Activated CD8-positive, alpha-beta memory T cell treated with anti-CD3 and anti-CD28 coated beads for 36 hours (primary cell): ENCODE data around the gene TRIM39. TPM values are rescaled to one million over a fixed set of nuclear protein-coding genes. Genes with fewer than 3 reads are reported as not detected.

Experiments
- CTCF ChIA-PET: fragments of 350-600 bp; sonication (Branson Sonifier 250); formaldehyde crosslinking; loops from one replicate; lab custom pipeline; 2021; ENCODE audit warnings: antibody characterized with exemption; lab: Charles Lee
- POLR2A ChIA-PET: fragments of 350-600 bp; sonication (Branson Sonifier 250); formaldehyde crosslinking; loops from one replicate; lab custom pipeline; 2021; ENCODE audit warnings: antibody characterized with exemption; lab: Charles Lee
- total RNA-seq, 2 experiments: library from RNA; stranded (reverse); gene quantifications; one replicate each; pipeline ENCODE4 v1.2.3, GENCODE V29; 2021

The TRIM39 gene
- total RNA-seq, 2 experiments from 2014 or later, result 18.6 to 20.6 TPM

DNA sequence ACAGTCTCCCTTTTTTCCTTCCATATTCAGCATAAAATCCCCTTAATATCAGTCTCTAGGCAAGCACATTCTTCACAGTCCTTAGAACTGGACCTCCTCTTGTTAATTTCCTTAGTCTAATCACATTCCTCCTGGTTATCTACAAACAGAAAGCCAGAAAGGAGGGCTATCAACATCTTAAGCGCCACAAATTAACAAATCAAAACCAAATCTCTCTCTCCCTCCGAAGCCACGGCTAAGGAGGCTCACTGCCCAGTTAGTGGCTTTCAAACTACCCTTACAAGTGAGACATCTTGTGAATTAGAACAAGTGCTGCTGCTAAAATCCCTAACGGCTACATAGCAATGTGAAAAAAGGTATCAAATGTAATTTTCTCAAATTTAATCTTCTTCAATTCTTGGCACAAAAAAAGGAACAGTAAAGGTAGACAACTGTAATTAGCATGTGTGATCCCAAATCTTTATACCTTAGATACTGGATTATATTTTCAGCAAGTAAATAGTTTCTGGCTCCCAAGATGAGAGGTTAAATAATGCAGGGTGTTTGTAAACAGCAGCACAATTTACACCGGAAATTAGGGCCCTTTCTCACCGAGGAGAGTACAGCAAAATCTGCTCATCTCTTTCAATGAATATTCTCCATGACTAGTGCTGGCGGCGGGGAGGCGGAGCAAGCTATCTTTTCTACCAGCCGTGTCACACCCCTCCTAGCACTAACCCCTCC, 1.4 kb upstream of the TRIM39 start:
- CTCF ChIA-PET, result interaction anchor here (1.1 to 1.3 kb wide), 2 partner anchors 20 to 222 kb away, joined by 3 read pairs; partner anchors contain the start of gene RPP21
- POLR2A ChIA-PET, result interaction anchor here (2.0 to 2.3 kb wide), 2 partner anchors 98 to 112 kb away, joined by 8 to 10 read pairs; partner anchors contain the start of gene TRIM26

DNA sequence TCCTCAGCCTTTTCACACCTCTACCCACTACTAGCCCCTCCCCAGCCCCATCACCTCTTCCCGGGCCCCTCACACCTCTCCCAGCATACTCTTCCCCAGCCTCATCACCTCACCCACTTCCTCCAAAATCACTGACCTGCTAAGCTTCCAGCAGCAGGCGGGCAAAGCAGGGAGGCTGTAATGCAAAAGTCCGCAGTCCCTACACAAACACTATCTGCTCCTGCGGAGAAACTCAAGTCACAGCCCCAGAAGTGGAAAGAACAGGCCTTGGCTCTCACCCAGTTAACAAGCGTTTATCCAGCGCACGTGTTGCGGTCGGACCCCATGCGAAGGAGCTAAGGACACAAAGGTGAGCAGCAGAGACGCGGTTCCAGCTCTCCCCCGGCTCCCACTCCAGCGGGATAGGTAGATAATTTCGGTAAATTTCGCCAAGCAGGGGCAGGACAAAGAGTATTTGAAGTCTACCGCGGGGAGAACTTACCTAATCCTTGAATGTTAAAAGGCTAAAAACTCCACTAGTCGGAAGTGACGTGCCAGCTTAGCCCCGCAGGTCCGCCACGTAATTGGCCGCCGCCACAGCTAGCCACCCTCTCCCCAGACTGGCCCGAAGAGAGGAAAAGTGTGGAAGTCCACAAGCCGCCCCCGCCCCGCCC, 728 bp upstream of the TRIM39 start:
- ChIA-PET CTCF (interaction anchor here (1.1 to 1.3 kb wide), 2 partner anchors 19 to 223 kb away, joined by 3 read pairs; partner anchors contain the start of gene RPP21), POLR2A (interaction anchor here (0.6 to 2.3 kb wide), 5 partner anchors 10 to 113 kb away, joined by 3 to 10 read pairs (median 4); partner anchors contain the start of genes RPP21 and TRIM26)

DNA sequence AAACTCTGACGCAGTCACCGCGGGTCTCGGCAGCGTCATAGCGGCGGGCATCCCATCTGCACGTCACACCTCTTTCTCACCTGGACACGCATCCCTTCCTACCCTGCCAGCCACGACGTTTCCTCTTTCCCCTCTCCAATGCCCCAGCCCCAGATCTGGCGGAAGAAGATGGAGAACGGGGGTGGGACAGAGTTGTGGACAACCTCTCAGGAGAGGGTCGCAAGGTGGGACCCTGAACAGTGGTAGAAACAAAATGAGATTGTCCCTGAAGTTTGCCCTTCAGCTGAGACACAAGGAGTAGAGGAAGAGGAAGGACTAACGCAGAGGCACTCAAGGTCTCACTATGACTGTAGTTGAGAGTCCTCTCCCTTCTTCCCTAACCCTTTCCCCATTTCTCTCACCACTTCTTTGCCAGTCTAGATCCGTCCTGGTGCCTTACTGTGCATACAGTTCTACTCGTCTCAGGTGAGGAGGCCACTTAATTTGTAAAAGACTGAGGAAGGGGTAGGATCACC, 562 bp downstream of the TRIM39 start:
- ChIA-PET POLR2A (interaction anchor here (0.5 to 2.3 kb wide), 3 partner anchors 100 to 298 kb away, joined by 4 to 10 read pairs (median 8); partner anchors contain the start of gene TRIM26), CTCF (interaction anchor here (1.0 kb wide), 1 partner anchor 12 kb away, joined by 3 read pairs; no protein-coding TSS in a partner anchor)

DNA sequence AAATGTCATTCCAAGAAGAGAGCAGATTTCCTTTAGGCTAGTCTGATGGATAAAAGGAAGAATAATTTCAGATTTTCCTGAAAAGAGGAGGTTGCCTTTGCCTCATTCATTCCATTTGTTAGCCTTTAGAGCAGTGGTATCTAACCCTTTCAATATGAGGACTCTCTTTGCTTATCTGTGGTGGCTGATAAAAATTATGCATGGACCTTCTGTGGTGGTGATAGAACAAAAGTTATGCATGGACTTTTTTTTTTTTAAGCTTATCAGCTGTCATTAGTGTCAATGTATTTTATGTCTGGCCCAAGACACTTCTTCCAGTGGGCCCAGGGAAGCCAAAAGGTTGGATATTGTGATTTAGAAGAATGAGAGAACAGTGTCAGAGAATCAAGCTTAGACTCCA, 1.7 kb downstream of the TRIM39 start:
- ChIA-PET CTCF (interaction anchor here (1.0 kb wide), 1 partner anchor 109 kb away, joined by 3 read pairs; no protein-coding TSS in a partner anchor), POLR2A (interaction anchor here (1.1 kb wide), 1 partner anchor 115 kb away, joined by 3 read pairs; the partner anchor contains the start of gene TRIM26)

DNA sequence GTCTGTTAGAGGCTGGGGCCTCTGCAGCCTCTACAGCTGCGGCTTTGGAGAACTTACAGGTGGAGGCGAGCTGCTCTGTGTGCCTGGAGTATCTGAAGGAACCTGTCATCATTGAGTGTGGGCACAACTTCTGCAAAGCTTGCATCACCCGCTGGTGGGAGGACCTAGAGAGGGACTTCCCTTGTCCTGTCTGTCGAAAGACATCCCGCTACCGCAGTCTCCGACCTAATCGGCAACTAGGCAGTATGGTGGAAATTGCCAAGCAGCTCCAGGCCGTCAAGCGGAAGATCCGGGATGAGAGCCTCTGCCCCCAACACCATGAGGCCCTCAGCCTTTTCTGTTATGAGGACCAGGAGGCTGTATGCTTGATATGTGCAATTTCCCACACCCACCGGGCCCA, 2.6 kb downstream of the TRIM39 start:
- CTCF ChIA-PET, result no interaction called here
- POLR2A ChIA-PET, result interaction anchor here (1.1 kb wide), 1 partner anchor 116 kb away, joined by 3 read pairs; the partner anchor contains the start of gene TRIM26

DNA sequence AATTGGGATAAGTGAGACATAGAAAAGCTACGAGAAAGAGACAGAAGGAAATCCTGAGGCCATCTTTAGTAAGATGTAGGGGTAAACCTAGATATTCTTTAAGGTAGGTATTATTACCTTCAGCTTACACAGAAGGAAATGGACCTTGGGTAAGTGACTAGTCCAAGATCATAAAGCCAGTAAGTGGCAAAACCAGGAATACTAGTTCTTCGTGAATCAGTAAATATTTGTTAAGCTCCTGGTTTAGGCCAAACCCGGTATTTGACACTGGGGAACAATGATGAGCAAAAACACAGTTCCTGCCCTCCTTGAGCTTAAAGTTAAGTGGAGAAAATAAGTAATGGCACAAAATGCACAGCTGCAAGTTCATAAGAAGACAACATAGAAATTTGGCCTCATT, 5.3 kb downstream of the TRIM39 start:
- CTCF ChIA-PET, result no interaction called here
- POLR2A ChIA-PET, result no interaction called here

DNA sequence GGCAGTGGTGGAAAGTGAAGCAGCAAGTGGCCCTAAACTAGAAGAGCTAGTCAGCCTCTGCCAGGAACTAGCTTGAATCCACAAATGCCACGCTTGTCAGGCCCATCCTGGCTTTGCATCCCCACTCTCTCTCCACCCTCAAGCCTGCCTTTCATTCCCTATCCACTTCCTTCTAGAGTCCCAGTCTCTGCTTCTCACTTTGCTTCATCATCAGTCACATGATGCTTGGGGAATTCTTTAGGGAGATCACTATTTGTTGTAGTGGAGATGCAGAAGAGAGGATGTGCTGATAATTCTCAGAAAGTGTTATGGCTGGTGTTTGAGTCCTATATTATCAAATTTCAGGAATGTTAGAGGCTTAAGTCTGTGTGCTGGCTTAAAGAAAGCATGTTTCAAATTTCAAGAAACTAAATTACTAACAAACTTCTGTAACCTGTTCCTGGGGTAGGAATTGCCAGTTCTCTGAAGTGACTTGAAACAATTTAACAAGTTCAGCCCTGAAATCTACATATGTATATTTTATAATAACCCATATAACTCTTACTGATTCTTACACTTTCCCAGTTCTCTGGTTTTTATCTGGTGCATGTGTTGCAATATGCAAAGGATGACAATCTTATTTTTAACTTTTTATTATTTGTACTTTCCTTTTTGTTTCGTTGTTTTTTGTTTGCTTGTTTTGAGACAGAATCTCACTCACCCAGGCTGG, 7.5 kb downstream of the TRIM39 start:
- ChIA-PET POLR2A (no interaction called here), CTCF (no interaction called here)

DNA sequence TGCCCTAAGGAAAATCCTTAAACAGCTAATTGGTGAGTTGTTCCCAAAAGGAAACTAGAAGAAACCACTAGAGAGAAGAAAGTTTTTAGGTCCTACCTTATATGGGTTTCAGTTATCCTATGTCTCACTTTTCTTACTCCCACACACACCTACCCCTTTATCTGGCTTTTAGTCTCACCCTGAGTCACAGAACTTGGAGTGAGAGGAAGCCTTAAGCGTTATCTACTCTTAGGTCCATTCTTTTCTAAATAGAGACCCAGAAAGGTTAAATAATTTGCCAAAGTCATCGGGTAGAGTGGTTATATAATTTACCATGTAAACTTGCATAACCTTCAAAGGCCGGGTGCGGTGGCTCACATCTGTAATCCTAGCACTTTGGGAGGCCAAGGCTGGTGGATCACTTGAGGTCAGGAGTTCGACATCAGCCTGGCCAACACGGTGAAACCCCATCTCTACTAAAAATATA, 13.9 kb downstream of the TRIM39 start:
- POLR2A ChIA-PET, result no interaction called here
- CTCF ChIA-PET, result no interaction called here

DNA sequence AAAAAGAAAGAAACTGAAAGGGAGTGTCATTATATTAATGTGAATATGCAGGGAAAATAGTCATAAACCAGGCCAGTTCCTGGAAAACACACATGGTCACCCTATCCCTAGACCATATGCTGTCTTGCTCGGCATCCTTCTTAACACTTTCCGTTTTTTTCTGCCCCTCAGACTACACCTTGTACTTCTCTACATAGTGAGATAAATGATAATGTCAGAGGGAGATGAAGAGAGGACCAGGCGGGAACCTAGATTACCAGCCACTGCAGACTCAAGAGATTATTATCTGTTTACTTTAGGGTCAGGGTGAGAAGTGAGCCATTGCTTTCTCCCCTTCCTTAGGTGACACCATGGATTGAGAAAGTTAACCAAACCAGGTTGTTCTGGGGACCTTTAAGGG, 14.5 kb downstream of the TRIM39 start:
- POLR2A ChIA-PET, result no interaction called here
- CTCF ChIA-PET, result interaction anchor here (1.6 kb wide), 1 partner anchor 113 kb away, joined by 3 read pairs; no protein-coding TSS in a partner anchor

DNA sequence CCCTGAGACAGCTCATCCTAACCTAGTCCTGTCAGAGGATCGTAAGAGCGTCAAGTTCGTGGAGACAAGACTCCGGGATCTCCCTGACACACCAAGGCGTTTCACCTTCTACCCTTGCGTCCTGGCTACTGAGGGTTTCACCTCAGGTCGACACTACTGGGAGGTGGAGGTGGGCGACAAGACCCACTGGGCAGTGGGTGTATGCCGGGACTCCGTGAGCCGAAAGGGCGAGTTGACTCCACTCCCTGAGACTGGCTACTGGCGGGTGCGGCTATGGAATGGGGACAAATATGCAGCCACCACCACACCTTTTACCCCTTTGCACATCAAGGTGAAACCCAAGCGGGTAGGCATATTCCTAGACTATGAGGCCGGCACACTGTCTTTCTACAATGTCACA, 15.0 kb downstream of the TRIM39 start:
- POLR2A ChIA-PET, result no interaction called here
- CTCF ChIA-PET, result interaction anchor here (1.6 kb wide), 1 partner anchor 114 kb away, joined by 3 read pairs; no protein-coding TSS in a partner anchor

DNA sequence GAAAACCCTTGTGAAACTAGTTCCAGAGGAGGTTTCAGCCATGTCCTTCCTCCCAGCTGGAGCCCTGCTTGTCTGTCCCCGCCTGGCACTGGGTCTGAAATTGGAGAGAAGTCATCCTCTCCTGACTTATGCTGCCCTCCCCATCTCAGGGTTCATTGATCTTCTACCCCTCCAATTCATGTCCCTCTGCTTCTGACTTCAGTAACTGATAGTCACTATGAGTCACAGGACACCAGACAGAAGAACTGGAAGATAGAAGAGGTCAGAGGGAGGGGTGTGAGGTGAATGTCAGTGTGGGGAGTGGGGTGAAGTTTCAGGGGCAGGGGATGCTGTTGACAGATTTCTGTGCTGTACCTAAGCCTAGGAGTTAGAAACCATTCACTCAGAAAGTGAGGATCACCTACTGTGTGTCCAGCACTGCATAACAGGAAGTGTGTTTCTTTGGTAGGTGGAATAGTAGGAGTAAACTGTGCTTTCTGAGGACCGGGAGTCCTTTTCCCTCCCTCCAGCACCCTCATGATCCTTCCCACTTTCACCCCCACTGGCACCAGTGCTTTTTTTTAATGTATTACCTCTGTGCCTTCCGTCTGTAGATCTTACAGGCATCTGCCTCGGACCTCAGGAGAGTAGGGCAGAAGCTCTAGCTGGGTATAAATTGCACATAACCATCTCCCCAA, 17.6 kb downstream of the TRIM39 start:
- ChIA-PET POLR2A (interaction anchor here (1.0 kb wide), 1 partner anchor 18 kb away, joined by 3 read pairs; the partner anchor contains the start of gene TRIM39), CTCF (interaction anchor here (0.7 kb wide), 1 partner anchor 18 kb away, joined by 3 read pairs; no protein-coding TSS in a partner anchor)

DNA sequence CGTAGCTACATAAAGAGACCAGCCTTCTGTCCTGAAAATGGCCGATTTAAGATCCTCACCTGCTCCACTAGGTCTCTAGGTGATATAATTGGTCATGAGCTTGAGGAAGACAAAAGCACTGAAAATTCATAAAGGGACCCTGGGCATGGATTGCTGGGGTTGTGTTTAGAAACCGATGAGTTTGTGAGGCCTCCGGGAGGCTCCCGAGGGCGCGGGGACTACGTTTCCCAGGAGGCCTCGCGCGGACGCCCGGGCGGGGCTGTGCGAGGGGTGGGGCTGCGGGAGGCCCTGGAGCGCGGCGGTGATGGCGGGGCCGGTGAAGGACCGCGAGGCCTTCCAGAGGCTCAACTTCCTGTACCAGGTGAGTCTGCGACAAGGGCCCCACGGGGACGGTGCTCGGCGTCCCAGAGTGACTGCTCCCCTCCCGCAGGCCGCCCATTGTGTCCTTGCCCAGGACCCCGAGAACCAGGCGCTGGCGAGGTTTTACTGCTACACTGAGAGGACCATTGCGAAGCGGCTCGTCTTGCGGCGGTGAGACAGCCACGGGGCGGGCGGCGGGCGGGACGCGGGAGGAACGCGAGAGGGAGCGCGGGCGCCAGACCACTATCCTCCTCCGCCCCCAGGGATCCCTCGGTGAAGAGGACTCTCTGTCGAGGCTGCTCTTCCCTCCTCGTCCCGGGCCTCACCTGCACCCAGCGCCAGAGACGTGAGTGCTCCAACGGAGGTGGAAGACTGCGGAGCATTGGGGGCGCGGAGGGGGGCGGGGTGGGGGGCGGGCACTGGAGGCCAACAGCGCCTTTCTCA, 18.3 kb downstream of the TRIM39 start, which contains the start of gene RPP21:
Gene RPP21, plus strand, starts transcription at position 289 of the 804 bp plus-strand sequence. Its CDS starts 16 bp downstream, at position 305.
- CTCF ChIA-PET, result interaction anchor here (0.7 kb wide), 1 partner anchor 19 kb away, joined by 3 read pairs; no protein-coding TSS in a partner anchor
- POLR2A ChIA-PET, result interaction anchor here (1.0 kb wide), 1 partner anchor 19 kb away, joined by 3 read pairs; the partner anchor contains the start of gene TRIM39

DNA sequence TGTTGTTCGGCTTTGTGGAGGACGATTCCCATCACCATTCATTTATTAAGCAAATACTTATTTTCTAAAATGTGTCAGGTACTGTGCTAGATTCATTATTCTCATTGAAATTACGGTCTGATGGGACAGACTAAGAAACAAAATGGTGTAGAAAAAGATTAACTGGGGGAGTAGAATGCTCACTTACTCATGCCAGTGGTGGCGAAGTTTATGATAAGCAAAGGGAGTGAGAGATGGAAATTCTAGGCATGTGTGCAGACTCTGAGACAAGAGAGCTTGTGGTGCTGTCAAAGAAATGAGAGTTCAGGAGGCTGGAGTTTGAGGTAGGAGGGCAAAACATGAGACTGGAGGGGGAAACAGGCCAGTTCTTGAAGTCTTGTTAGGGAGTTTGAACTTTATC, 19.1 kb downstream of the TRIM39 start:
- CTCF ChIA-PET, result no interaction called here

DNA sequence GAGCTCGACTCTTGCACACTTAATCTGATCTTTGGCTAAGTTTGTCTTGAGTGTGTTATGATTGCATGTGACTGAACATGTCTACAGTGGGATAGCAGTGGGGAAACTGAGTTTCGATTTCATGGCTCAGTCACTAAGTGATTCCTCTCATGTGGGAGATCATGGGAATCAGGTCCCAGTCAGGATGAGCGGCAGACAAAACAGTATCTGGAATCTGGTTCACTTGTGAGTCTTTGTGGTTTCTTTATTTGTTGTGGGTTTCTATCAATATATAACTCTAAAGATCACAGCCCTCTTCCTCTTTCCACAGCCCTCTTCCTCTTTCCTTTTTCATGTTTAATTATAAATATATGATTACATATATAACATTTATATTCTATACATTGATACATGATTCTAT, 22.2 kb downstream of the TRIM39 start:
- ChIA-PET POLR2A (no interaction called here), CTCF (interaction anchor here (1.2 kb wide), 1 partner anchor 9 kb away, joined by 3 read pairs; no protein-coding TSS in a partner anchor)

More for the DNA sequence above, 19.1 kb downstream of the TRIM39 start:
- POLR2A ChIA-PET, result no interaction called here

DNA sequence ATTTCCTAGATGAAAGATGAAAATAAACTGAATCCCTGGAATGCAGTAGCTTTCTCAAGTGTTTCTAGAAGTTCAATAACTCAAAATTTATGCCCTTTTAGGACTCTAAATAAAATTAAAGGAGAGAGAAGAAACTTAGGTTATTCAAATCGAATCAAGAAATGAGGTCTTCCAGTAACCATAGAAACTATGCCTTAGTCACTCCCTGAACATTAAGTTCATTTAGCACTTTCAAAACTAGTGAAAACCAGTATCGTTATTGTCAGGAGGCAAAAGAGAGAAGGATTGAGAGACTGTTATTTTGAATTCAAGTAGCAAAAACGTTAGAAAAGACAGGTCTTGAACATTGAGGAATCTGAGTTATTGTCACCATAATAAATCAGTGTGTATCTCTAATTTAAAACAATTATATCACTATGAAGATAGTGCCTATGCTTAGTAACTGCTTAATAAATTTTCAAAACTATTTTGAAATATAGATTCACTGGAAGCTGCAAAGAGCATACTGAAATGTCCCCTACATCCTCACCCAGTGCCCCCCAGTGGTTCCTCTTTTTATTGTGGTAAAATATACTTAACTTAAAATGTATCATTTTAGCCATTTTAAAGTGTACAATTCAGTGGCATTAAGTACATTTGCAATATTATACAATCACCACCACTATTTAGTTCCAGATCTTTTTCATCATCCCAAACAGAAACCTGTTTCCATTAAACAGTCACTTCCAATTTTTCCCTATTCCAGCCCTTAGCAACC, 22.9 kb downstream of the TRIM39 start:
- ChIA-PET CTCF (interaction anchor here (1.2 kb wide), 1 partner anchor 8 kb away, joined by 3 read pairs; no protein-coding TSS in a partner anchor), POLR2A (no interaction called here)

DNA sequence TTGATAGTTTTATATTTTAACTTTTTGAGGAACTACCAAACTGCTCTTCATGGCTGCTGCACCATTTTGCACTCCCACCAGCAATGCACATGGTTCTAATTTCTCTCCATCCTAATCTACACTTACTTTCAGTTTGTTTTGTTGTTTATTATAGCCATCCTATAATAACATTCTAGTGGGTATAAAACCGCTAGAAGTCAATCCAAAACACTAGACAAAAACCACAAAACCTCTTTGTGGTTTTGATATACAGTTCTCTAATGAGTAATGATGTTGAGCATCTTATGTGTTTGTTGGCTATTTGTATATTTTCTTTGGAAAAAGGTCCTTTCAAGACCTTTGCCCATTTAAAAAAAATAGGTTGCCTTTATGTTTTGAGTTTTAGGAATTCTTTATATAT, 23.8 kb downstream of the TRIM39 start:
- CTCF ChIA-PET, result interaction anchor here (1.0 kb wide), 1 partner anchor 103 kb away, joined by 3 read pairs; no protein-coding TSS in a partner anchor
- POLR2A ChIA-PET, result no interaction called here
